B cell (primary cell): ENCODE results near the gene RAD54L2.

Experiments used
- CTCF ChIP-seq: fragments of 200-600 bp; IDR thresholded peaks from one replicate; pipeline ENCODE4 v1.8.0; 2022; ENCODE audit warnings: antibody characterized with exemption, mild to moderate bottlenecking
- EZH2 ChIP-seq: IDR thresholded peaks from 2 replicates; pipeline ENCODE4 v1.6.1; 2012; ENCODE audit warnings: borderline replicate concordance, low read depth, mild to moderate bottlenecking, moderate library complexity, low read length; ENCODE audit not compliant: insufficient read depth, poor library complexity, severe bottlenecking

GRCh38 chr3:51585197-51585596, 46.7 kb downstream of the RAD54L2 start:
- TF ChIP-seq CTCF (no peak), EZH2 (no peak)
